HCT116 (cell line): Measurements from ENCODE around the gene CAMK1D.

ENCODE experiments used
- EZH2 ChIP-seq: fragments of 200-600 bp; sonication (generic); IDR thresholded peaks from 2 replicates; pipeline ENCODE4 v1.6.1; 2017; ENCODE audit warnings: antibody characterized with exemption, mixed run types
- MAX ChIP-seq: IDR thresholded peaks from 2 replicates; pipeline ENCODE4 v1.6.1; 2012
- POLR2A ChIP-seq: IDR thresholded peaks from 2 replicates; pipeline ENCODE4 v1.7.0; 2011; ENCODE audit warnings: borderline replicate concordance; ENCODE audit not compliant: insufficient read depth, insufficient read length; ENCODE audit errors: extremely low read depth
- TF ChIP-seq, protein P1 (sequence below), 3 experiments: fragments of 200-600 bp in 1 of 3; sonication (generic) in 1 of 3; IDR thresholded peaks in 2 of 3; conservative IDR thresholded peaks in 1 of 3; 2 replicates each; pipeline ENCODE4 v1.5.1; 2012 to 2017; ENCODE audit warnings: low read depth in 2 of 3, low read length in 2 of 3, antibody characterized with exemption in 1 of 3, borderline replicate concordance in 1 of 3, control low read depth in 1 of 3, mild to moderate bottlenecking in 1 of 3, mixed read lengths in 1 of 3, mixed run types in 1 of 3, moderate library complexity in 1 of 3; ENCODE audit not compliant: insufficient read depth in 1 of 3

- TF ChIP-seq, protein P1, sequence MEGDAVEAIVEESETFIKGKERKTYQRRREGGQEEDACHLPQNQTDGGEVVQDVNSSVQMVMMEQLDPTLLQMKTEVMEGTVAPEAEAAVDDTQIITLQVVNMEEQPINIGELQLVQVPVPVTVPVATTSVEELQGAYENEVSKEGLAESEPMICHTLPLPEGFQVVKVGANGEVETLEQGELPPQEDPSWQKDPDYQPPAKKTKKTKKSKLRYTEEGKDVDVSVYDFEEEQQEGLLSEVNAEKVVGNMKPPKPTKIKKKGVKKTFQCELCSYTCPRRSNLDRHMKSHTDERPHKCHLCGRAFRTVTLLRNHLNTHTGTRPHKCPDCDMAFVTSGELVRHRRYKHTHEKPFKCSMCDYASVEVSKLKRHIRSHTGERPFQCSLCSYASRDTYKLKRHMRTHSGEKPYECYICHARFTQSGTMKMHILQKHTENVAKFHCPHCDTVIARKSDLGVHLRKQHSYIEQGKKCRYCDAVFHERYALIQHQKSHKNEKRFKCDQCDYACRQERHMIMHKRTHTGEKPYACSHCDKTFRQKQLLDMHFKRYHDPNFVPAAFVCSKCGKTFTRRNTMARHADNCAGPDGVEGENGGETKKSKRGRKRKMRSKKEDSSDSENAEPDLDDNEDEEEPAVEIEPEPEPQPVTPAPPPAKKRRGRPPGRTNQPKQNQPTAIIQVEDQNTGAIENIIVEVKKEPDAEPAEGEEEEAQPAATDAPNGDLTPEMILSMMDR (IDR thresholded peaks at IDR 0.05 in 2 of 3, conservative IDR thresholded peaks at IDR 0.05 in 1 of 3; ENCODE audit: borderline replicate concordance in 1 of 3, insufficient read depth in 1 of 3, low read depth in 2 of 3, low read length in 2 of 3) = no peak
- TF ChIP-seq POLR2A (no peak), EZH2 (no peak), MAX (no peak)
Observed at GRCh38 chr10:12367272-12367671, 17.9 kb downstream of the CAMK1D start.
